B cell (primary cell): ENCODE data around the gene FRMD4A. TPM values are rescaled to one million over a fixed set of nuclear protein-coding genes. Genes with fewer than 3 reads are reported as not detected.

Experiments used
- ATAC-seq: fragments of 200-7000 bp; cut with Tn5 transposase; one replicate; pipeline ENCODE4 v1.10.0; 2021; ENCODE audit warnings: low read depth, mild to moderate bottlenecking, moderate number of reproducible peaks, moderate library complexity
- CTCF ChIA-PET: fragments of 350-600 bp; sonication (Branson Sonifier 250); formaldehyde crosslinking; loops from one replicate; lab custom pipeline; 2021; ENCODE audit warnings: antibody characterized with exemption, inconsistent platforms; lab: Charles Lee
- POLR2A ChIA-PET: fragments of 350-600 bp; sonication (Branson Sonifier 250); formaldehyde crosslinking; loops from one replicate; lab custom pipeline; 2021; ENCODE audit warnings: antibody characterized with exemption; lab: Charles Lee
- DNase-seq: peaks from one replicate; pipeline ENCODE4 v3.0.0; 2013
- H2AFZ ChIP-seq: 2 replicates; pipeline ENCODE4 v1.6.1; 2012; ENCODE audit warnings: mild to moderate bottlenecking, low read depth, low read length; ENCODE audit not compliant: insufficient read depth, poor library complexity, severe bottlenecking
- H3K27ac ChIP-seq, 2 donors: 1 replicate in 1 of 2; 2 replicates in 1 of 2; pipeline ENCODE4 v1.5.1; 2012 to 2013; ENCODE audit warnings: low read length in 2 of 2, mild to moderate bottlenecking in 2 of 2, moderate library complexity in 1 of 2
- H3K27me3 ChIP-seq, 4 experiments: fragments of 200-600 bp in 1 of 4; sonication (generic) in 1 of 4; replicated peaks in 1 of 4; 1 replicate in 2 of 4; 2 replicates in 2 of 4; pipeline versions ENCODE4 v1.6.1 to v1.7.0; 2013 to 2016; ENCODE audit warnings: low read length in 3 of 4, mild to moderate bottlenecking in 2 of 4, mixed read lengths in 1 of 4, moderate library complexity in 1 of 4; ENCODE audit not compliant: insufficient read depth in 4 of 4, control insufficient read depth in 3 of 4; ENCODE audit errors: control extremely low read depth in 1 of 4
- H3K36me3 ChIP-seq, 2 experiments: replicated peaks in 1 of 2; 1 replicate in 1 of 2; 2 replicates in 1 of 2; pipeline versions ENCODE4 v1.6.1 to v1.7.1; 2013; ENCODE audit warnings: low read length in 1 of 2; ENCODE audit not compliant: insufficient read depth in 2 of 2, control insufficient read depth in 1 of 2; ENCODE audit errors: control extremely low read depth in 1 of 2, extremely low read depth in 1 of 2
- H3K4me1 ChIP-seq, 2 donors: fragments of 200-600 bp in 1 of 2; sonication (generic) in 1 of 2; 1 replicate in 1 of 2; 2 replicates in 1 of 2; pipeline versions ENCODE4 v1.5.1 to v1.6.1; 2013 to 2017; ENCODE audit warnings: low read length in 2 of 2; ENCODE audit not compliant: control insufficient read depth in 2 of 2, insufficient read depth in 2 of 2
- H3K4me2 ChIP-seq: replicated peaks from 2 replicates; pipeline ENCODE3; 2012; ENCODE audit warnings: mild to moderate bottlenecking, low read depth, low read length; ENCODE audit not compliant: poor library complexity, severe bottlenecking
- H3K4me3 ChIP-seq, 5 experiments: fragments of 200-600 bp in 1 of 5; sonication (generic) in 1 of 5; 1 replicate in 3 of 5; 2 replicates in 2 of 5; pipeline versions ENCODE4 v1.5.1 to v1.7.0; 2011 to 2016; ENCODE audit warnings: low read length in 4 of 5, mild to moderate bottlenecking in 4 of 5, low read depth in 2 of 5, control low read depth in 1 of 5, moderate library complexity in 1 of 5; ENCODE audit not compliant: insufficient read depth in 1 of 5; ENCODE audit errors: control extremely low read depth in 1 of 5, extremely low read depth in 1 of 5
- H3K79me2 ChIP-seq: fragments of 200-600 bp; sonication (generic); one replicate; pipeline ENCODE4 v1.6.0; 2016; ENCODE audit warnings: low read length; ENCODE audit not compliant: control insufficient read depth, insufficient read depth
- H3K9ac ChIP-seq: fragments of 200-600 bp; sonication (generic); 2 replicates; pipeline ENCODE4 v1.6.1; 2017; ENCODE audit warnings: mild to moderate bottlenecking, low read length, moderate library complexity
- H3K9me3 ChIP-seq, 3 donors: one replicate each; pipeline versions ENCODE4 v1.6.1 to v1.7.1; 2013; ENCODE audit warnings: low read length in 2 of 3; ENCODE audit not compliant: control insufficient read depth in 2 of 3, insufficient read depth in 1 of 3; ENCODE audit errors: control extremely low read depth in 1 of 3
- H4K20me1 ChIP-seq: 2 replicates; pipeline ENCODE4 v1.6.0; 2012; ENCODE audit warnings: mild to moderate bottlenecking, low read length; ENCODE audit not compliant: insufficient read depth, control insufficient read depth, poor library complexity, severe bottlenecking
- H3K27ac Mint-ChIP-seq: one replicate; pipeline ENCODE4 v1.8.0; 2021; ENCODE audit warnings: mixed read lengths
- H3K27me3 Mint-ChIP-seq: one replicate; pipeline ENCODE4 v1.8.0; 2021; ENCODE audit warnings: mixed read lengths
- H3K4me1 Mint-ChIP-seq: one replicate; pipeline ENCODE4 v1.8.0; 2021; ENCODE audit warnings: mixed read lengths
- H3K4me3 Mint-ChIP-seq: one replicate; pipeline ENCODE4 v1.8.0; 2021; ENCODE audit warnings: mixed read lengths
- H3K9me3 Mint-ChIP-seq: one replicate; pipeline ENCODE4 v1.8.0; 2022; ENCODE audit warnings: mixed read lengths; ENCODE audit not compliant: insufficient read depth
- EZH2 ChIP-seq: IDR thresholded peaks from 2 replicates; pipeline ENCODE4 v1.6.1; 2012; ENCODE audit warnings: borderline replicate concordance, low read depth, mild to moderate bottlenecking, moderate library complexity, low read length; ENCODE audit not compliant: insufficient read depth, poor library complexity, severe bottlenecking
- WGBS: methylation state at CpG from one replicate; pipeline ENCODE4 v1.1.5; 2013; ENCODE audit warnings: missing lambda C conversion rate; ENCODE audit not compliant: insufficient coverage; 5-methylcytosine and 5-hydroxymethylcytosine counted together
- intact Hi-C: fragments of 100-400 bp; cut with micrococcal nuclease; formaldehyde crosslinking; loops from one replicate; pipeline ENCODE4 v1.10.0; 2022
- polyA plus RNA-seq: library from polyadenylated mRNA; depleted of rRNA; stranded (reverse); fragments of >200 nt; gene quantifications from 2 replicates; pipeline ENCODE4 v1.2.3, GENCODE V29; 2012
- total RNA-seq, 2 donors: library from RNA; stranded (reverse); fragments of 120-200 nt in 1 of 2; gene quantifications; 1 replicate in 1 of 2; 2 replicates in 1 of 2; pipeline versions ENCODE4 v1.2.3 to v1.2.4, GENCODE V29; 2013 to 2022
- TF ChIP-seq, protein P1 (sequence below): fragments of 200-600 bp; IDR thresholded peaks from one replicate; pipeline ENCODE4 v1.8.0; 2022; ENCODE audit warnings: antibody characterized with exemption, mild to moderate bottlenecking

Gene FRMD4A
- total and polyA plus RNA-seq, 2 donors (not counting 1 experiment from before 2014, with no cell fraction given) = 0.76 to 3.4 TPM

DNA sequence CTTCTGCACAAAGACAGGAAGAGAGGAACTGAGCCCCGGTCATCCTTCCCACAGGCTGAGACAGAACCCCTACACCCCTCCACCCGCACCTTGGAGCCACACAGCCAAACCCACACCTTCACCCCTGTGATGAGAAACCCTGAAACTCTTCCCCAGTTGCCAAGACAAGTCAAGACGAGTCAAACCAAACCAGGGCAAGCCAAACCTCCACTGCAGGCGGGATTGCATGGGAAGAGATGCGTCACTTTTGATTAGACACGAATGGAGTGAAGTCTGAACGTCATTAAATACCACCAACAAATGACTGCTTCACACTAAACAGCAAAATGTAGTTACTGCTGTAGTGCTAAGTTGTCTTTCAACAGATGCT, 670.2 kb downstream of the FRMD4A start:
- Mint-ChIP-seq H3K4me3 (no peak overlapping the region), H3K9me3 (no peaks in the 10 kb centered on the region), H3K27ac (peak overlapping the region; percentile 26), H3K27me3 (no peaks in the 10 kb centered on the region), H3K4me1 (peaks cover 9% of the 10 kb centered on the region)
- Histone ChIP-seq H3K4me1 (peaks cover 7 to 16% of the 10 kb centered on the region in 2 donors), H3K27ac (no peak overlapping the region), H3K27me3 (peaks cover 0 to 7% (median 0%) of the 10 kb centered on the region in 4 experiments), H3K4me3 (no peak overlapping the region), H3K9ac (no peak overlapping the region), H3K79me2 (no peaks in the 10 kb centered on the region), H4K20me1 (no peaks in the 10 kb centered on the region), H2AFZ (no peak overlapping the region), H3K4me2 (no peak overlapping the region), H3K36me3 (no peaks in the 10 kb centered on the region), H3K9me3 (no peaks in the 10 kb centered on the region)
- no peak for ATAC-seq
- intact Hi-C loops = loop anchor here (1.0 kb wide), 1 partner anchor 525 kb away; no protein-coding TSS in a partner anchor
- TF ChIP-seq, protein P1, sequence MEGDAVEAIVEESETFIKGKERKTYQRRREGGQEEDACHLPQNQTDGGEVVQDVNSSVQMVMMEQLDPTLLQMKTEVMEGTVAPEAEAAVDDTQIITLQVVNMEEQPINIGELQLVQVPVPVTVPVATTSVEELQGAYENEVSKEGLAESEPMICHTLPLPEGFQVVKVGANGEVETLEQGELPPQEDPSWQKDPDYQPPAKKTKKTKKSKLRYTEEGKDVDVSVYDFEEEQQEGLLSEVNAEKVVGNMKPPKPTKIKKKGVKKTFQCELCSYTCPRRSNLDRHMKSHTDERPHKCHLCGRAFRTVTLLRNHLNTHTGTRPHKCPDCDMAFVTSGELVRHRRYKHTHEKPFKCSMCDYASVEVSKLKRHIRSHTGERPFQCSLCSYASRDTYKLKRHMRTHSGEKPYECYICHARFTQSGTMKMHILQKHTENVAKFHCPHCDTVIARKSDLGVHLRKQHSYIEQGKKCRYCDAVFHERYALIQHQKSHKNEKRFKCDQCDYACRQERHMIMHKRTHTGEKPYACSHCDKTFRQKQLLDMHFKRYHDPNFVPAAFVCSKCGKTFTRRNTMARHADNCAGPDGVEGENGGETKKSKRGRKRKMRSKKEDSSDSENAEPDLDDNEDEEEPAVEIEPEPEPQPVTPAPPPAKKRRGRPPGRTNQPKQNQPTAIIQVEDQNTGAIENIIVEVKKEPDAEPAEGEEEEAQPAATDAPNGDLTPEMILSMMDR = no peak
- no peak for TF ChIP-seq EZH2
- DNase-seq = no peak
- ChIA-PET CTCF (interaction anchor here (0.9 to 2.8 kb wide), 8 partner anchors 74 to 534 kb away, joined by 3 to 39 read pairs (median 4); partner anchors contain the start of gene PRPF18), POLR2A (no interaction called here)
- WGBS = 78% methylated on average over 3 of the region's 7 CpGs

DNA sequence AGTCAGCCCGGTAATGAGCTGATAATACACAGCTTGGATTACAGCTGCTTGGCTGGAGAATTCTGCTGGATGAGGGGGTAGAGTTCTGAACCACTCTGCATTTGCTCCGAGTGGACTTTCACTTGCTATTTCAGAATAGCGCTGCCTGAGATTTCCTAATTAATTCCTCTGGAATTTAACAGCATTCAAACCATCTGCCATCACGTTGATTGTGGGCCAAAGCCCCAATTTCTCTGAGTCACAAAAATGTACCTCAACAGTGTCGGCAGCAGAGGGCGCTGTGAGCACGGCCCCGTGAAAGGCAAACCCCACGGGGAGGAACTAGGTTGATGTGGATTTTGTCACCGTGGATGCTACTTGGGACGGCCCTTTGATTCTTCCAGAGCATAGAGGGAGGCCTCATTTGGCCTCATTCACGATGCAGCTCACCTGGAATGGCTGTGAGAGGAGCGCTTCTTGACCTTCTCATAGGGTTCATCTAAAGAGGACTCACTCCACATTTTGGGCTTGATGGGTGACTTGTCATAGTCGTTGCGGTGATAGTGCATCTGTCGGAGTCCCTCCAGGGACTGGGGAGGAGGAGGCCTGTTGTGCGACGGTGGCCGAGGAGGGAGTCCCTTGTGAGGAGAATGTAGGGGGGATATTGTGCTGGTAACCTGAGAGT, 670.7 kb downstream of the FRMD4A start:
- no peak for TF ChIP-seq EZH2
- TF ChIP-seq, protein P1 = peak; percentile 89
- H3K4me3 Mint-ChIP-seq = no peak overlapping the region

More for the DNA sequence above, 670.7 kb downstream of the FRMD4A start:
- POLR2A ChIA-PET = no interaction called here
- ATAC-seq (peak; percentile 67), DNase-seq (peak; percentile 75)
- Histone ChIP-seq H3K4me2 (peak overlapping the region; percentile 28), H2AFZ (no peak overlapping the region), H4K20me1 (no peaks in the 10 kb centered on the region), H3K79me2 (no peaks in the 10 kb centered on the region), H3K4me1 (peaks cover 7 to 16% of the 10 kb centered on the region in 2 donors), H3K27me3 (peaks cover 0 to 7% (median 0%) of the 10 kb centered on the region in 4 experiments), H3K36me3 (no peaks in the 10 kb centered on the region), H3K27ac (no peak overlapping the region), H3K9me3 (no peaks in the 10 kb centered on the region), H3K4me3 (no peak overlapping the region), H3K9ac (no peak overlapping the region)
- Mint-ChIP-seq H3K9me3 (no peaks in the 10 kb centered on the region), H3K27ac (peak overlapping the region; percentile 26), H3K27me3 (no peaks in the 10 kb centered on the region), H3K4me1 (peaks cover 9% of the 10 kb centered on the region)
- 23% methylated on average over 13 of the region's 19 CpGs for WGBS
- CTCF ChIA-PET = interaction anchor here (0.6 to 2.8 kb wide), 23 partner anchors 9 to 535 kb away, joined by 3 to 39 read pairs (median 4); partner anchors contain the start of gene PRPF18
- intact Hi-C loops = loop anchor here (1.0 kb wide), 1 partner anchor 525 kb away; no protein-coding TSS in a partner anchor
